Neuronal stem cell (in vitro differentiated cells): ENCODE data around the gene RPE65.

Experiments used
- DNase-seq: peaks from one replicate; pipeline ENCODE4 v3.0.0-alpha.2; 2013; ENCODE audit warnings: low spot score
- H2AFZ ChIP-seq: one replicate; pipeline ENCODE4 v1.6.1; 2013; ENCODE audit warnings: mild to moderate bottlenecking, low read length, inconsistent platforms
- H2AK5ac ChIP-seq: 2 replicates; pipeline ENCODE4 v1.6.1; 2013; ENCODE audit warnings: low read depth, mild to moderate bottlenecking, inconsistent platforms, low read length, moderate library complexity, mixed read lengths
- H2BK120ac ChIP-seq: 2 replicates; pipeline ENCODE4 v1.6.1; 2013; ENCODE audit warnings: low read depth, mild to moderate bottlenecking, inconsistent platforms, low read length, moderate library complexity, mixed read lengths
- H2BK12ac ChIP-seq: one replicate; pipeline ENCODE4 v1.6.1; 2013; ENCODE audit warnings: low read length, inconsistent platforms
- H2BK15ac ChIP-seq: 2 replicates; pipeline ENCODE4 v1.6.1; 2013; ENCODE audit warnings: mild to moderate bottlenecking, low read length, inconsistent platforms, mixed read lengths
- H2BK5ac ChIP-seq: one replicate; pipeline ENCODE4 v1.6.1; 2013; ENCODE audit warnings: inconsistent platforms, mild to moderate bottlenecking, low read length, moderate library complexity
- H3K14ac ChIP-seq: one replicate; pipeline ENCODE4 v1.6.1; 2013; ENCODE audit warnings: low read length, inconsistent platforms
- H3K18ac ChIP-seq: 2 replicates; pipeline ENCODE4 v1.6.1; 2013; ENCODE audit warnings: low read length, inconsistent platforms
- H3K23ac ChIP-seq: 2 replicates; pipeline ENCODE4 v1.6.1; 2013; ENCODE audit warnings: low read depth, mild to moderate bottlenecking, mixed read lengths, low read length, inconsistent platforms; ENCODE audit not compliant: poor library complexity
- H3K27ac ChIP-seq: replicated peaks from 3 replicates; pipeline ENCODE4 v1.5.1; 2013; ENCODE audit warnings: low read length, inconsistent platforms
- H3K27me3 ChIP-seq, 3 experiments: 2 replicates each; pipeline ENCODE4 v1.6.1; 2013; ENCODE audit warnings: low read length in 3 of 3, mild to moderate bottlenecking in 2 of 3, inconsistent platforms in 1 of 3, low read depth in 1 of 3, mixed read lengths in 1 of 3, moderate library complexity in 1 of 3; ENCODE audit not compliant: control insufficient read depth in 3 of 3, insufficient read depth in 3 of 3
- H3K36me3 ChIP-seq, 2 donors: replicated peaks in 1 of 2; 2 replicates each; pipeline ENCODE4 v1.6.1; 2013; ENCODE audit warnings: low read length in 2 of 2; ENCODE audit not compliant: control insufficient read depth in 2 of 2, insufficient read depth in 2 of 2
- H3K4ac ChIP-seq: 2 replicates; pipeline ENCODE4 v1.6.1; 2013; ENCODE audit warnings: inconsistent platforms, mild to moderate bottlenecking, low read length, moderate library complexity
- H3K4me1 ChIP-seq, 2 donors: 1 replicate in 1 of 2; 2 replicates in 1 of 2; pipeline ENCODE4 v1.6.1; 2013; ENCODE audit warnings: low read length in 2 of 2, low read depth in 1 of 2; ENCODE audit not compliant: control insufficient read depth in 2 of 2, insufficient read depth in 1 of 2
- H3K4me2 ChIP-seq: one replicate; pipeline ENCODE4 v1.6.1; 2013; ENCODE audit warnings: mild to moderate bottlenecking, low read length, inconsistent platforms; ENCODE audit not compliant: insufficient read depth, poor library complexity, severe bottlenecking
- H3K4me3 ChIP-seq, 2 donors: 2 replicates each; pipeline ENCODE4 v1.5.1; 2013; ENCODE audit warnings: low read length in 2 of 2, mild to moderate bottlenecking in 2 of 2, inconsistent platforms in 1 of 2, moderate library complexity in 1 of 2
- H3K79me1 ChIP-seq: one replicate; pipeline ENCODE4 v1.6.1; 2013; ENCODE audit warnings: low read depth, mild to moderate bottlenecking, inconsistent platforms, low read length, moderate library complexity
- H3K9ac ChIP-seq: one replicate; pipeline ENCODE4 v1.6.1; 2013; ENCODE audit warnings: mild to moderate bottlenecking, low read depth, low read length, inconsistent platforms; ENCODE audit not compliant: poor library complexity
- H3K9me3 ChIP-seq, 2 donors: replicated peaks in 1 of 2; 2 replicates each; pipeline versions ENCODE3 to v1.6.1; 2013; ENCODE audit warnings: low read length in 2 of 2, mild to moderate bottlenecking in 2 of 2, inconsistent platforms in 1 of 2, low read depth in 1 of 2, mixed read lengths in 1 of 2, moderate library complexity in 1 of 2; ENCODE audit not compliant: control insufficient read depth in 2 of 2, insufficient read depth in 1 of 2
- H4K8ac ChIP-seq: one replicate; pipeline ENCODE4 v1.6.1; 2013; ENCODE audit warnings: low read depth, mild to moderate bottlenecking, inconsistent platforms, low read length, moderate library complexity
- H4K91ac ChIP-seq: one replicate; pipeline ENCODE4 v1.6.1; 2013; ENCODE audit warnings: low read length, low read depth, mild to moderate bottlenecking, inconsistent platforms; ENCODE audit not compliant: poor library complexity
- WGBS, 2 donors: extraction: QIAGEN DNeasy Blood & Tissue Kit; methylation state at CpG; one replicate each; pipeline ENCODE4 v1.1.7; 2013; ENCODE audit warnings: missing lambda C conversion rate in 2 of 2, mixed read lengths in 1 of 2; ENCODE audit not compliant: insufficient read length in 2 of 2, insufficient replicate concordance in 1 of 2; ENCODE audit errors: extremely low coverage in 2 of 2; 5-methylcytosine and 5-hydroxymethylcytosine counted together

Gene RPE65

GRCh38 chr1:68456202-68456601 lies 6.4 kb upstream of the RPE65 start:
- no peak overlapping the region for H3K18ac ChIP-seq
- H2AK5ac ChIP-seq = no peak overlapping the region
- H3K27ac ChIP-seq = no peak overlapping the region
- H4K91ac ChIP-seq = no peak overlapping the region
- H2BK5ac ChIP-seq = no peak overlapping the region
- H3K36me3 ChIP-seq = no peaks in the 10 kb centered on the region
- H2AFZ ChIP-seq = no peak overlapping the region
- no peak overlapping the region for H3K4ac ChIP-seq
- no peak overlapping the region for H3K9ac ChIP-seq
- H3K4me3 ChIP-seq = no peak overlapping the region
- H3K4me1 ChIP-seq = no peaks in the 10 kb centered on the region
- no peak overlapping the region for H3K4me2 ChIP-seq
- no peaks in the 10 kb centered on the region for H3K9me3 ChIP-seq
- H2BK12ac ChIP-seq = no peak overlapping the region
- WGBS, 2 donors = no CpG with 5 or more reads among the region's 1 CpG
- no peaks in the 10 kb centered on the region for H3K27me3 ChIP-seq
- H2BK15ac ChIP-seq = no peak overlapping the region
- no peak overlapping the region for H2BK120ac ChIP-seq
- no peak overlapping the region for H3K23ac ChIP-seq
- no peak overlapping the region for H3K14ac ChIP-seq
- no peak overlapping the region for H4K8ac ChIP-seq
- no peak for DNase-seq
- no peaks in the 10 kb centered on the region for H3K79me1 ChIP-seq

- H3K23ac ChIP-seq = no peak overlapping the region
- no peak overlapping the region for H2BK12ac ChIP-seq
- H3K9me3 ChIP-seq = no peaks in the 10 kb centered on the region
- H2BK120ac ChIP-seq = no peak overlapping the region
- no peak overlapping the region for H3K4me2 ChIP-seq
- no peak overlapping the region for H3K18ac ChIP-seq
- no peak overlapping the region for H3K14ac ChIP-seq
- no peaks in the 10 kb centered on the region for H3K27me3 ChIP-seq
- DNase-seq = no peak
- no peak overlapping the region for H3K4me3 ChIP-seq
- peaks cover 0 to 2% of the 10 kb centered on the region in 2 donors for H3K4me1 ChIP-seq
- H2AK5ac ChIP-seq = no peak overlapping the region
- no peak overlapping the region for H4K8ac ChIP-seq
- WGBS, 2 donors = no CpG with 5 or more reads among the region's 2 CpGs
- H3K79me1 ChIP-seq = no peaks in the 10 kb centered on the region
- H2BK15ac ChIP-seq = no peak overlapping the region
- no peak overlapping the region for H3K9ac ChIP-seq
- H3K4ac ChIP-seq = no peak overlapping the region
- H2AFZ ChIP-seq = no peak overlapping the region
- H3K27ac ChIP-seq = no peak overlapping the region
- H4K91ac ChIP-seq = no peak overlapping the region
- H3K36me3 ChIP-seq = no peaks in the 10 kb centered on the region
- no peak overlapping the region for H2BK5ac ChIP-seq
These were observed 4.8 kb upstream of the RPE65 start for GRCh38 chr1:68454534-68454933.

GRCh38 chr1:68453060-68453670 lies 3.4 kb upstream of the RPE65 start:
- Histone ChIP-seq H3K14ac (no peak overlapping the region), H4K91ac (no peak overlapping the region), H2BK12ac (no peak overlapping the region), H3K79me1 (no peaks in the 10 kb centered on the region), H3K36me3 (no peaks in the 10 kb centered on the region), H2BK5ac (no peak overlapping the region), H3K4me3 (no peak overlapping the region), H3K4ac (no peak overlapping the region), H3K27ac (no peak overlapping the region), H3K27me3 (no peaks in the 10 kb centered on the region), H4K8ac (no peak overlapping the region), H2BK15ac (no peak overlapping the region), H2BK120ac (no peak overlapping the region), H2AK5ac (no peak overlapping the region), H3K23ac (no peak overlapping the region), H3K4me2 (no peak overlapping the region), H3K4me1 (peaks cover 0 to 2% of the 10 kb centered on the region in 2 donors), H3K9me3 (no peaks in the 10 kb centered on the region), H2AFZ (no peak overlapping the region), H3K18ac (no peak overlapping the region), H3K9ac (no peak overlapping the region)
- WGBS, 2 donors = no CpG with 5 or more reads among the region's 8 CpGs
- DNase-seq = no peak

- Histone ChIP-seq H4K8ac (no peak overlapping the region), H2BK12ac (no peak overlapping the region), H3K4me3 (no peak overlapping the region), H3K23ac (no peak overlapping the region), H3K79me1 (no peaks in the 10 kb centered on the region), H3K9ac (no peak overlapping the region), H3K27ac (no peak overlapping the region), H3K9me3 (no peaks in the 10 kb centered on the region), H3K14ac (no peak overlapping the region), H3K4me2 (no peak overlapping the region), H2AK5ac (no peak overlapping the region), H3K27me3 (no peaks in the 10 kb centered on the region), H3K18ac (no peak overlapping the region), H3K4ac (no peak overlapping the region), H2BK15ac (no peak overlapping the region), H3K36me3 (no peaks in the 10 kb centered on the region), H2BK5ac (no peak overlapping the region), H2BK120ac (no peak overlapping the region), H2AFZ (no peak overlapping the region), H4K91ac (no peak overlapping the region), H3K4me1 (peaks cover 0 to 2% of the 10 kb centered on the region in 2 donors)
- no peak for DNase-seq
- WGBS, 2 donors = no CpG with 5 or more reads among the region's 7 CpGs
These were observed 1.4 kb downstream of the RPE65 start for GRCh38 chr1:68448365-68448764.
